T-helper 22 cell (primary cell): ENCODE measurements around the gene CSAD.

Experiments used
- DNase-seq: peaks from one replicate; pipeline ENCODE4 v3.0.0-alpha.2; 2020; ENCODE audit warnings: low read depth

Gene CSAD

GRCh38 chr12:53199700-53200099, 19.0 kb upstream of the CSAD start:
- DNase-seq, result no peak

DNA sequence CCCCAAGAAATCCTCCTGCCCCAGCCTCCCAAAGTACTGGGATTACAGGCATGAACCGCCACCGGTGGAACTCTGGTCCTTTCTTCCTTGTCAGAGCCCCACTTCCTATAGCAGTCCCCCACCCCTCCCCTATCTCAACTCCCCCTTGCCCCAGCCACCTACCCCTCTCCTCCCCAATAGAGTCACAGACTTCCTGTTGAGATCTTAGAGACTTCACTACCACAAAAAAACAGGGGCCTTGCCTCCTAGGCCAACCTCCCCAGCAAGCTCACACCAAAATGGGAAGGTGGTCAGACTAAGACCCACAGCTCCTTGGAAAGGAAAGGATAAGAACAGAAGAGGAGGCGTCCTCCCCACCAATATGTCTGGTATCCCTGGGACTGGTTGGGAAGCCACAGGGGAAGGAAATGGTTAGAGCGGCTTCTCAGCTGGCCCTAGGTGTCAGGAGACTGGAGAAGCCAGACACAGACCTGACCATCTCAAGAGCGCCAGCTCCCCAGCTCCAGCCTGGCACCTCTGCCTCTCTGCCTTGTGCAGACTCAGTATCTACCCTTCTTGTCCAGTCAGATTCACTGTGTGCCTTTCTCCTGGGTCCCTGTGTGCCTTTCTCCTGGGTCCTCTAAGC, 17.9 kb upstream of the CSAD start:
- DNase-seq, result no peak

GRCh38 chr12:53197011-53197640, 16.4 kb upstream of the CSAD start:
- DNase-seq, result no peak

- no peak for DNase-seq
Measured at GRCh38 chr12:53196486-53196885, 15.8 kb upstream of the CSAD start.

- DNase-seq, result no peak
Measured at GRCh38 chr12:53195516-53196420, 15.0 kb upstream of the CSAD start.

GRCh38 chr12:53194973-53195372, 14.2 kb upstream of the CSAD start:
- DNase-seq, result no peak

DNA sequence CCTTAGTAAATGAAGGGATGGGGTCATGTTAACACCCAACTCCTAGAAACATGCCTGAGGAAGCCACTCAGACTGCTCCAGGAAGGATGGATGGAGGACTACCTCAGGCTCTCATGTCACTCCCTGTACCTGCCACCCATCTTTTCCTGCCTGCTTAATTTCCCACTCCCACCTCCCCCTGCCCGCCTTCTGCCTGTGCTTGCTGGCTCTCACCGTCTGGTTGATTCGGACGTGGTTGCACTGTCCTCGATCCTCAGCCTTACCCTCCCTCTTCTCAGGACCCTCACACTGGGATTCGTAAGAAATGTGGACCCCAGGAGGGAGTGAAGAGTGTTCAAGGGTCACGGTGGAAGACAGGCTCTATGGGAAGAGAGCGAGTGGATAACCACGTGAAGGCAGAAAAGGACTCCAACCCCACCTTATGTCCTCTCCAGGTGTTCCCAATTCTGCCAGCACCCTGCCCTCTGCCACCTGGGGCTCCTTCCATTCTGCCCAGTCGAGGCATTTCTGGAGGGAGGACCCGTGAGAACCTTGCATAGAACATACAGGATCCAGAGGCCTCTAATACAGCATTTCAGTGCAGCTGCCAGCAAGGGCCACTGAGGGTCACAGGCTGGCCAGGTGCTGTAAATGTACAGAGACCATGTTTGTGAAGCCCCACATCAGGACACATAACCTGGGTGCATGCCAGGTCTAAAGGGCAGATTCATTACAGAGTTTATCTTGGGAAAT, 13.4 kb upstream of the CSAD start:
- no peak for DNase-seq

- DNase-seq, result no peak
Measured at GRCh38 chr12:53193040-53193439, 12.3 kb upstream of the CSAD start.

DNA sequence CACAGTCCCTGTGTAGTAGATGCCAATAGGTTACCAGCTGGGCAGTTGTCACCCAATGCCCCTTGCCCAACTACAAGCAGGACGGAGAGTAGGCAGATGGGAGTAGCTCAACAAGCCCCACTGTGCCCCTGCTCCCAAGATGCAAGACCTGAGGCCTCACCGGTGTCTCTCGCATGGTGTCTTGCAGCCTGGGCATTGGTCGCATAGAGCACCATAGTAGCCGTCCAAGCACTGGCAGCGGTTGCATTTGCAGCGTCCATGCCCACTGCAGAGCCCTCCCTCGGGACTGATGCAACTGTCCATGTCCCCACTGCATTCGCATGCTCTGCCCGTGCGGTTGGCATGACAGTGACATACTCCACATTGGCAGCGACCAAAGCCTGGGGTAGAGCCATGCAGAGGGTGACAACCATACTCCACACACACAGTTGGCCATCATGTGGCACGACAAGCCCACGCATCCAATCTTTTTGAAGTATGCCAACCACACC, 11.9 kb upstream of the CSAD start:
- DNase-seq, result no peak

DNA sequence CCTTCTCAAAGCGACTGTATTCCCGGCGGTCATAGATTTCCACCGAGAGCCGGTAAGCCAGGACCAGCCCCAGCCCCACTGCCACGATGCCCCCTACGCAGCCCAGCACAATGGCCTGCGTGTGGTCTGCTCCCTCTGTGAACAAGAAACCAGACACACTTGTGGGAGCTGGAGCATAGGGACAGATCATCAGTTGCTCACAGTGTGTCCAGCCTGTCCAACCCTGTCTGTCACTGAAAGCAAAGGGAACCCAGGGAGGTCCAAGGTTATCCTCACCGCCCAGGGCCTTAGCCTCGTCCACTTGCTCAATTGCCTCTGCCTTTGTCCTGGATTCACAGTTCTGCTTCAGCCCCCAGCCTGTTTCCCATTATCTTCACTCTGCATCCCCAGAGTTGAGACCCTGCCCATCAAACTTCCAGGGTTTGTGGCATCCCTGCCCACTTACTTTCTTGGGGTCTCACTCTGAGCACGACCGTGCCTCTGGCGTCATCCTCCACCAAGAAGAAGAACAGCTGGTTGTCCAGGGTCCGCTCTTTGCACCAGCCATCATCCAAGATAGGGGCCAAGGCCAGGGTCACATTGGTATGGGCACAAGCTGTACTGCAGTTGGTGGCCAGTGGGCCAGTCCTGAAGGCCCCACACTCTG, 11.3 kb upstream of the CSAD start:
- no peak for DNase-seq

GRCh38 chr12:53191096-53191884, 10.6 kb upstream of the CSAD start:
- DNase-seq, result no peak

GRCh38 chr12:53190108-53190729, 9.5 kb upstream of the CSAD start:
- DNase-seq, result no peak

- no peak for DNase-seq
Measured at GRCh38 chr12:53187145-53187899, 6.6 kb upstream of the CSAD start.

DNA sequence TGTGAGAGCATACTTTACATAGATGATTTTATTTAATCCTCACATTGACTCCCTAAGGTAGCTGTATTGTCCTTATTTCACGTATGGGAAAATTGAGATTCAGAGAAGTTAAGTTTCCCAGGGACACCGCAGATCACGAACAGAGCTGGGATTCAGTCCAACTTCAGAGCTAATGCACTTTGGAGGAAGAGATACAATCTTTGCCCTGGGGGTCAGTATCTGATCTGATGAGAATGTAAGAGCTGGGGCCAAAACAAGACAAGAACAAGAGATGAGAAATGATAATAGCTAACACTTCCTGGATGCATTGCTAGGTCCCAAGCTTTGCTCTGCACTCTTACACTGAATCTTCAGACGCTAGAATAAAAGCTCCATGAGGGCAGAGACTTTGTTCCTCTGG, 6.0 kb upstream of the CSAD start:
- no peak for DNase-seq

GRCh38 chr12:53185582-53186153, 4.9 kb upstream of the CSAD start:
- no peak for DNase-seq

DNA sequence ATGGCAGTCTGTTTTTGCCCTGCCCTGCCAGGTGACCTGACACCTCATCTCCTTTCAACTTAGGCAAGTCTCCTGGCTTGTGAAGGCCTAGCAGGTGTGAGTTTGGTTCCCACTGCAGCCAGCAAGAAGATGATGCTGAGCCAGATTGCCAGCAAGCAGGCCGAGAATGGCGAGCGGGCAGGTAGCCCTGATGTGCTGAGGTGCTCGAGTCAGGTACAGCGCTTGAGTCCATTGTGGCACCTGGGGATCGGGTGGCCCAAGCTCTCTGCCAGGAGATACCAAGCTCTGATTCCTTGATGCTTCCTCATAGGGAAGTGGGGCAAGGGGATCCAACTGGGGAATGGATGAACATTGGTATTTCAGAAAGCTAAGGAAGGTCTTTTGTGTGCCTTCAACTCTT, 4.1 kb upstream of the CSAD start:
- no peak for DNase-seq

- no peak for DNase-seq
Measured at GRCh38 chr12:53182903-53183302, 2.2 kb upstream of the CSAD start.

DNA sequence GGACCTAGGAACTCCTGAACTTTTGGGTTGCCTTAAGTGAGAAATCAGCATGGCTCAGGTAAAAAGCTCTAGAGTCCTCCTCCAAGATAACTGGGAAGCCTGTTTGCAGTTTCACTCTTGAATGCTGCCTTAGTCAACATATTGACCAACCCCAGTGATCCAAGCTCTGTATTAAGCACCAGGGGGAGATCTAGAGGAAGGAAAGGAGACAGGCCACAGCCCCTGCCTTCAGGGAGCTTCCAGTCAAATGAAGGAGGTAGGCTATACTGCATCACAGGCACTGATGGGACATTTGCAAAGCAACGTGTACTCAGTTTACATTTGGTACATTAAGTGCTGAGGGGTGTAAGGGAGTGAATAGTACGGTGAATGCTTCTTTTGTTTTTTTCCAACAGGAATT, 1.2 kb upstream of the CSAD start:
- no peak for DNase-seq

GRCh38 chr12:53180931-53181645, 363 bp upstream of the CSAD start:
- DNase-seq, result no peak
